RPMI7951 (cell line): Measurements from ENCODE around the gene PEAK1. TPM values are rescaled to one million over a fixed set of nuclear protein-coding genes. Genes with fewer than 3 reads are reported as not detected.

ENCODE experiments used
- DNase-seq: peaks from one replicate; pipeline ENCODE4 v3.0.0-alpha.2; 2012; ENCODE audit warnings: low read depth
- total RNA-seq: library from RNA; depleted of rRNA; stranded (reverse); fragments of >200 nt; shearing (Covaris generic); gene quantifications from 2 replicates; pipeline ENCODE4 v1.2.3, GENCODE V29; 2014

Gene PEAK1
- total RNA-seq, 1 experiment from 2014 or later, result 13.5 TPM

DNA sequence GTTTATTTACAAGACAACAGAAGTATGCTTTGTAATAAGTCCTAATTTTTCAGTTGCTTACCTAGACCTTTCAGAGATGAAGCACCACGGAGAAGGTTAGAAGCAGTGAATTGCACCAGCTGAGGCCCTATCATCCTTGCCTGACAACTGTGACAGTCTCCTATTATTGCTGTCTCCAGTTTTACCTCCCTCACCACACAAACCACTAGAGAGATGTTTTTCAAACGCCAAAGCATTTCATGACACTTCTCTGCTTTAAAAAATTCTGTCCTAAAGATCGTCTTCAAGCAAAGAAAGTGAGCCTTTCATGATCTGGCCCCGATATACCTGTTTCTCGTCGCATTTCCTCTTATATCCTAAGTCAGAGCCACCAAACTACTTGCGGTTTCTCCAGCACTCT, 276.7 kb downstream of the PEAK1 start:
- no peak for DNase-seq

DNA sequence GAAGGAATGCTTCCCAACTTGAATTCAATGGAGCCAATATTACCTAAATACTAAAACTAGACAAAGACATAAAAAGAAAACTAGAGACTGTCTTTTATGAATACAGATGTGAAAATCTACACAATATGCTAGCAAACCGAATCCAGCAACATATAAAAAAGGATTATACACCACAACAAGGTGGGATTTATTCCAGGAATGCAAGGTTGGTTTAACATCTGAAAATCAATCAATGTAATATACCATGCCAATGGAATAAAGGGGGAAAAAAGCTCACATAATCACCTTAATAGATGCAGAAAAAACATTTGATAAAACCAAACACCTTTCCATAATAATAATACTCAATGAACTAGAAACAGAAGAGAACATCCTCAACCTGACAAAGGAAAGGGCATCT, 279.7 kb downstream of the PEAK1 start:
- DNase-seq, result no peak

GRCh38 chr15:77139312-77139711, 280.6 kb downstream of the PEAK1 start:
- DNase-seq, result no peak

DNA sequence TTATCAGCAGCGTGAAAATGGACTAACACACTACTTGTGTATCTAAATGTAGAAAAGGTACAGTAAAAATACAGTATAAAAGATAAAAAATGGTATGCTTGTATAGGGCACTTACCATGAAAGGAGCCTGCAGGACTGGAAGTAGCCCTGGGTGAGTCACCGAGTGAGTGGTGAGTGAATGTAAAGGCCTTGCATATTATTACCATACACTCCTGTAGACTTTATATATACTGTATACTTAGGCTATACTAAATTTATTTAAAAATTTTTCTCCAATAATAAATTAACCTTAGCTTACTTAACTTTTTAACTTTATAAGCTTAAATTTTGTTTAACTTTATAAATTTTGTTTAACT, 281.8 kb downstream of the PEAK1 start:
- DNase-seq, result peak; percentile 9

- no peak for DNase-seq
Measured at GRCh38 chr15:77135181-77135580, 284.7 kb downstream of the PEAK1 start.

DNA sequence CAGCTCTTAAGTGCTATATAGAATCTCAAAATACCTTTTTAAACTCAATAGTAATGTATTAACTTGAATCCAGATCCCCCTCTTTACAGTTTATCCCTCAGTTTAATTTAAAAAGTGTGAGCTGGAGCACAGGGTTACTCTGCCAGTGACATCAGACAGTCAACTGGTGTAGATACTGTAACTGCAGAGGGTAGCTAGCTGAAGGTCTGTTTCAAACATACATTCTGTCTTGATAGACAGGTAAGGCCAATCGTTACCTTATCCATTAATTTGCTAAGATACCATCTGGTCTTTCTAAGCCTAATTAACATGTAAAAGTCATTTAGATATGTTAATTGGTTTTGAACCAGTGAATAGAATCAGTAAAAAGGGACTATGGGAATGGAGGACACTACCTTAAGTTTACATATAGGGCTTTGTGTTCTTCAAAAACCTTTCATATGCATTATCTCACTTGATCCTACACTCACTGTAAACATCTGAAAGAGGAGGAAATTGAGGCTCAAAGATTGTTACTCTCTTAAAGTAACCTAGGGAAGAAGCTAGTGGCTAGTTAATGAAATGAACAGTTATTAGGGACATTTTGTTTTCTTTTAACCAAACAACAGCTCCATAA, 289.5 kb downstream of the PEAK1 start:
- DNase-seq, result no peak

DNA sequence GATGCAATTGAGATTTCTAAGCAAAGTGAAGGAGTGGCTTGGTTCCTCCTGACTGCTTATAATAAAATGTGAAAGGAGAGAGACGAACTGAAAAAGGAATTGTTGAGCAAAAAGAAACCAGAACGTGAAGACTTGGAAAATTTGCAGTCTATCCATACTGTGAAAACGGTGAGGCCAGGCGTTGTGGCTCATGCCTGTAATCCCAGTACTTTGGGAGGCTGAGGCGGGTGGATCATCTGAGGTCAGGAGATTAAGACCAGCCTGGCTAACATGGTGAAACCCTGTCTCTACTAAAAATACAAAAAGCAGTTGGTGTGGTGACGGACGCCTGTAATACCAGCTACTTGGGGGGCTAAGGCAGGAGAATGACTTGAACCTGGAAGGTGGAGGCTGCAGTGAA, 292.3 kb downstream of the PEAK1 start:
- DNase-seq, result no peak

- DNase-seq, result no peak
Measured at GRCh38 chr15:77126529-77127326, 293.2 kb downstream of the PEAK1 start.

DNA sequence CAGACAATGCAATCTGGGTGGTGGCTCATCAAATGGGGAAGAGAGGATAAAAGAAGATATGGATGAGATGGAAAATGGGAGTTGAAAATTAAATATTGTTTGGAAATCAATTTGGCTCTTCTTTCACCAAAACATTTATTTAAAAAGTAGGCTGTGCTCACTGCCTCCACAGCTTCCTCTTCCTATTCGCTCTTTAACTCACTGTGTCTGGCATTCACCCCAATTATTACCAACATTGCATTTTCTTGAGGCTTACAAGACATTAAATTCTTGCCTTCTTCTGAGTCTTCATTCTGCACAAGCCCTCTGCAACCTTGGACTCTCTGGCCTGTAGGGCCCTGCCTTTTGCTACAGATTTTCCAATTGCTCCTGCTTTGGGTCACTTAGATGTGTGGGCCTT, 296.1 kb downstream of the PEAK1 start:
- no peak for DNase-seq

- DNase-seq, result no peak
Measured at GRCh38 chr15:77122576-77122975, 297.3 kb downstream of the PEAK1 start.

DNA sequence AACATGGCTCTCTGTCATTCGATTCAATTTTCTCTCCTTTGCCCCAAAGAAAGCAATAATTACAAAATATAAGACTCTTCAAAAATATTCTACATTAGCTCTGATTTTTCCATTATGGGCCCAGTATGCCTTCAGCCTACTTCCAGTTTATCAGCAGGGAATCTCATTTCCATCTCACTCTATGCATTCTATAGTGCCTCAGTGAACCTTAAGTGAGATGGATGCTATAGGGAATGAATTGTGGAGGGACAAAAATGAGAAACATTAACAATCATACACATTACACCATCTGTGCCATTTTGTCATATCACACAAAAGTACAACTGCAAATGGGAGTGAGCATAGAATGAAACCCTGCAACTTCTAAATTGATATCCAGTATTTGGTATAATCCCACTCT, 298.3 kb downstream of the PEAK1 start:
- no peak for DNase-seq

DNA sequence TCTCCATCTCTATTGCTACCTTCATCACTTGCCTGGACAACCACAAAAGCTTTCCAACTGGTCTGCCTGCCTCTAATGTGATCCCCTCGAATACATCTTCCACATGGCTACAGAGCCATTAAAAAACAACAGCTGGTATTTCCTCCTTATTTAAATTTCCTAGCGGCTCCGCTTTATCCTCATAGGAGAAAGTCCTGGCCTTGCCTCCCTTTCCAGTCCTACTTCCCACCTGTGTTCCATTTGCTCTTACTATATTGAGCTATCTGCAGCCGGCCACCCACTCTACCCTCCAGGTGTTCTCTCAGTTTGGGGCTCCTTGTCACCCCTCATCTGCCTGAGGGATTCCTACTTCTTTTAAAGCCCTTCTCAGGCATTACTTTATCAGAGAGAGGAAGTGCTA, 299.3 kb downstream of the PEAK1 start:
- no peak for DNase-seq

DNA sequence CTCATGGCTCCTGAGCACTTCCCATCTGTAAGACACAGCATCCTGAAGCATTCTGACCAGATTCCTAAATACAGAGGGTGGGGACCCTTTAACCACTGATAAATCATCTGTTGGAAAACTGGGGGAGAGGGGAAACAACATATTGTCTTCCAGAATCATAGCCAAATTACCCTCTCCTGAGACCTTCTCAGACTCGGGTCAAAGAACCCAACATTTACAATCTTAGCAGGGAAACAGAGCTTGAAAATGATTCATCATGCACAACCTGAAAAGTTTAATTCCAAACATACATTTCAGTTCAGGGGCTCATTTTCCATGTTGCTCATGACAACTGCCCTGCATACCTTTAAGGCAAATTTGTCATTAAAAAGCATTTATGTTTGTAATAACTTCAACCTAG, 300.5 kb downstream of the PEAK1 start:
- DNase-seq, result no peak

DNA sequence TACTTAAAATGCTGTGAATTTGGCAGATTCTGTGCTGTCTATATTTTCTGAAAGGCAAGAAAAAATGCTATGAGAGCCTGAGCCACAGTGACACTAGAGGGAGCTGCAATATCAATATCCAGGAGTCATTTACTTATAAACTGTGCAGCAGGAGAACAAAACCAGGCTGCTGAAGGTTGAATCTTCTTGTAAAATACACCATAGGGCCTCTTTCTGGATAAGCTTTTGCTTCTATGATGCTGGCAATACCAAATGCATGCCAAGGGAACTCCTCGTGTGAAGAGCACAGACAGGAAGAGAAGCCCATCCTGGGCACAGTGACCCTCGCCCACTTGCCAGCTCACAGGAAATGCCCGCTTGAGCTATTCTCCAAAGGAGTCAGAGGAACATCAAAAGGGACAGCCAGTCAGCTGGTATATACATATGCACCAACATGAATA, 301.0 kb downstream of the PEAK1 start:
- DNase-seq, result peak; percentile 71

DNA sequence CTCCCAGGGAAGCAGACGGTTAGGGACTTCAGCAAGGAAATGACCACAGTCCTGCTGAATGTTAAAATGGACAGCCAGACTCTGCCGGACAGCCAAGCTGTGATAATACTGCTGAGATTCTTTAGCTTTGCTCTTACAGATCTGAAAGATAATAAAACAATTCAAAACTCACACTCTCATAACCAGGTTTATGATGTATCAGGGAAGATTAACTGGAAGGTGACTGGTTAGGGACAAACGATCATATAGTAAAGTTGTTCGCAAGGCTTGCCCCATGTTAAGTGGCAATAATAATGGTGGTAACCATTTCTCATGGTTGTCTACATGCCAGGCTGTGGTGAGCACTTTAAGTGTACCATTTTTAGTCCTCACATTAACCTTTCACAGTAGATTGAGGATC, 304.7 kb downstream of the PEAK1 start:
- DNase-seq, result no peak

DNA sequence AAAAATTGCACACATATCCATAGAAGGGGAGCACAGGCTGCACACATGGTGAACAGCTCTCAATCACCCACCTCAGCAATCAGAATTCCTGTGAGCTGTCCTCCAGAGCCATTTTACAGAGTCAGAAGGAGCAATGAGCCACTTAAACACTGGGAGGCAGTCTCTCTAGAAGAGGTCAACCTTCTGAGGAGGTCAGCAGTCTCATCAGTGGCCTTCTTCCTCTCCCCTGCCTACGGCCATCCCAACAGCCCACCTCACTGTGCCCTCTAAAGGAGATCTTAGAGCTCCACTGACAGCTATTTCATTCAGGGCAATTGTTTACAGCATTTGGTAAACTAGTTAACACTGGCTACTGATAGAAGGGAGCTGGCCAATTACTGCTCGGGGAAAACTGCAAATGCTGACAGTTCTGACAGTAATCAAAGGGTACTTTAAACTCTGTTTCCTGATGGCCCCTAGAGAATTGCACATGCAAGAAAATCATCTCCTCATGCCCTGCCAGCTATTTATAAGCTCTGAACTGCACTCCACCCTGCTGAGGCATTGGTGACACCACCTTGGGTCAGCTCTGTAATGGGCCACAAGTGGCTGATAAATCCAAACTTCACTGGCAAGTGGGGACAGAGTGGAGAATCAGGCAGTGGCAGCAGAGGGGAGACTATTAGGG, 306.9 kb downstream of the PEAK1 start:
- no peak for DNase-seq

GRCh38 chr15:77111789-77112188, 308.1 kb downstream of the PEAK1 start:
- no peak for DNase-seq

DNA sequence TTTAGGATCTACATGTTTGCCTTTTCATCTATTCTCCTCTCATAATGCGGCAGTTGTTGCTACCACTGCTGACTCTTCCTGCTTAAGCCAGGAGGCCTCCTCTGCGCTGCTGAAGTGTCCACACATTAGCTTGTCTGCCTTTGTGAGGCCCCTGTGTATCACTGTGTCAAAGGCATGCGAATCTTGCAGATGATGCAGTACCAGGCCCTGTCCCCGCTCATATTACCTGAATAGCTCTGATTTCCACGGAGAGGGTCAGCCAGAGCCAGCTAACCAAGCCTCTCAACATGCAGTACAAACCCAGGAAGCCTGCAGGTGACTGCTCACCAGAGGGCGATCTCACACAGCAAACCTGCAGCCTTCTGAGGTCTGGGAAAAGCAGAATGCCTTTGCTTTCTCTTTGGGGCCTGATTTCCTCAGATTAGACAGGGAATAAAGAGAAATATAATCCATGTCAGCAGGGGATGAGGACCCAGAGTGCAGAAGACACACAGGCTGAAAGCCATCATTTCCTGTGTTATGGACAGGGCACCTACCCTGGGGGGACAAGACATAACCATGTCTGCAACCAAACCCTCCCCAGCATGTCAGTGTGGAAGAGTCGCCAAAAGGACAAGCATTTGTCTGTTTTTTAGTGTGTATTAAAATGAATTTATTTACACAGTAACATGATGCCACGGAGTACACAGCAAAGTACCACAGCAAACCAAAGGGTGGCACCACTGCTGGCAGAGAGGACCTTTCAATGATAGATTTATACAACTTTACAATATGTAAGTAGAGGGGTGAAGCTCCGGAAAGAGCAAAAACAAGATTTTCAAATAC, 312.2 kb downstream of the PEAK1 start:
- DNase-seq, result peak; percentile 45

DNA sequence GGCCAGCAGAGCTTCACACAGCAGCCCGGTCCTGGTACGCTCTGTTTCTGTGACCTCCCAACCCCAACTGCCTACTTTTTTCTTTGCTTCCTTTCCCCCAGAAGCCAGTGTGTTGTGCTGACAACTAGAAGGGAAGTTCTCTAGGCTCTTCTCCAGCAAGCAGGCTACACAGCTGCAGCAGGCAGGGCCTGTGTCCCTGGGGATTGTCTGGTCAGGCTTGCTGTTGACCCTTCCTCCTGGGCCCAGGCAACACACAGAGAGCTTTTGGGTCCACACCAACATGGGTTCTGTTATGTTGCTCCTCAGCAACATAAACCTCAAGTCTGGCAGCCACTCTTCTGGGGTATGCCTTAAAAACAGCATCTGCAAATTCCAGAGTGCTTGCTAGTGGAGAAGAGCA, 312.8 kb downstream of the PEAK1 start:
- DNase-seq, result no peak

DNA sequence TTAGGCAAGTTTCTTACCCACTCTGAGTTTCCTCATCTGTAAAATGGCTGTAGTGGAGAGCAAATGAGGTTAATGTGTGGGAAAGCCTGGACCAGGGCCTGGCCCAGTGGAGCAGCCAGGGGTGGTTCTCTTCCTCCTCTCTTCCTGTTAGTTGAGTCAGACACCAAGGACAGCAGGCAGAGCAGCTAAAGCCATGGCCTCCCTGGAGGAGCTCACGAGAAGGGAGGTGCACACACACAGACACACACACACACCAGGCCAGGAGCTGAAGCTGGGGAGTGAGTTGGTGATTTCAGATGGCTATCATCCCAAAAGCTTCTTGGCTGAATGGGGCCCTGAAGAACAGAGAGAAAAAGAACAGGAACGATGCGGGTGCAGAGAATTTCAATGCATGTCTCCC, 315.7 kb downstream of the PEAK1 start:
- DNase-seq, result no peak

DNA sequence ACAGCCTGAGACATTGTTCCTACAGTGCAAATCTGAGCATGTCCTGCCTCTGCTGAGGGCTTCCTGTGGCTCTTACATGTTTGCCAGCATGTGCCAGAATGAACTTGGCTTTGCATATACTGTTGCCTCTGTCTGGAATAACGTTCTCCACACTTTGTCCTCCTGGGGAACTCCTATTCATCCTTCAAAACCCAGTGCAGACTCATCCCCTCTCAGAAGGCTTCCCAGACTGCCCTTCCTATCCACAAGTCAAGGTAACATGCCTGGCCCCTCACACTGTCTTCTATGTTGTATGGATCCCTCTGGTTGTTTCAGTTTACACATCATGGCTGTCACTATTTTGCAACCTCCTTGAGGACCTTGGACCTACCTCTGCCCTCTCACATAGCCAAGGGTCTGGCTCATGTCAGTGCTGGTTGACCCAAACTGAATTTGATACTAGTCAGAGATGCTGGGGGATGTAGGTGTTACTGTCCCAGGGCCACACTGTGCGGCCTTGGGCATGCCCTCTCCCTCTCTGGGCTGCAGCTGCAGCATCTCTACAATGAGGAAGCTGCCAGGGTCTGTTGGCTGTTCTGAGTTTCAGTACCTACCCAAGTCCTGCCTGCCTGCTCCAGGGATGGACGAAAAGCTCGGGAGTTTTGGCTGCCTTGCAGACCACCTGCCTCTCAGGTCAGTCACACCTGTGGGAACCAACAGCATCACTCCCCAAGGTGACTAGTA, 320.0 kb downstream of the PEAK1 start:
- DNase-seq, result no peak

GRCh38 chr15:77098572-77098971, 321.3 kb downstream of the PEAK1 start:
- DNase-seq, result no peak
